Thyroid gland (tissue), 4 donors: Measurements from ENCODE around the gene ACD.

Experiments
- POLR2A ChIP-seq, 2 donors: fragments of 450-650 bp; IDR thresholded peaks; one replicate each; pipeline ENCODE4 v1.6.1; 2017; ENCODE audit warnings: antibody characterized with exemption in 2 of 2, mild to moderate bottlenecking in 2 of 2, moderate library complexity in 1 of 2
- TF ChIP-seq, protein P1 (sequence below), 6 experiments: fragments of 200-600 bp in 3 of 6; fragments of 450-650 bp in 3 of 6; sonication (generic) in 3 of 6; IDR thresholded peaks; one replicate each; pipeline ENCODE4 v1.5.1; 2016 to 2019; ENCODE audit warnings: antibody characterized with exemption in 6 of 6, mild to moderate bottlenecking in 2 of 6, inconsistent platforms in 1 of 6, moderate library complexity in 1 of 6

GRCh38 chr16:67653789-67654402, 6.2 kb downstream of the ACD start:
- TF ChIP-seq POLR2A (IDR thresholded peaks at IDR 0.05) = no peak
- TF ChIP-seq, protein P1, sequence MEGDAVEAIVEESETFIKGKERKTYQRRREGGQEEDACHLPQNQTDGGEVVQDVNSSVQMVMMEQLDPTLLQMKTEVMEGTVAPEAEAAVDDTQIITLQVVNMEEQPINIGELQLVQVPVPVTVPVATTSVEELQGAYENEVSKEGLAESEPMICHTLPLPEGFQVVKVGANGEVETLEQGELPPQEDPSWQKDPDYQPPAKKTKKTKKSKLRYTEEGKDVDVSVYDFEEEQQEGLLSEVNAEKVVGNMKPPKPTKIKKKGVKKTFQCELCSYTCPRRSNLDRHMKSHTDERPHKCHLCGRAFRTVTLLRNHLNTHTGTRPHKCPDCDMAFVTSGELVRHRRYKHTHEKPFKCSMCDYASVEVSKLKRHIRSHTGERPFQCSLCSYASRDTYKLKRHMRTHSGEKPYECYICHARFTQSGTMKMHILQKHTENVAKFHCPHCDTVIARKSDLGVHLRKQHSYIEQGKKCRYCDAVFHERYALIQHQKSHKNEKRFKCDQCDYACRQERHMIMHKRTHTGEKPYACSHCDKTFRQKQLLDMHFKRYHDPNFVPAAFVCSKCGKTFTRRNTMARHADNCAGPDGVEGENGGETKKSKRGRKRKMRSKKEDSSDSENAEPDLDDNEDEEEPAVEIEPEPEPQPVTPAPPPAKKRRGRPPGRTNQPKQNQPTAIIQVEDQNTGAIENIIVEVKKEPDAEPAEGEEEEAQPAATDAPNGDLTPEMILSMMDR (IDR thresholded peaks at IDR 0.05) = no peak
